ENCODE results near the gene C5orf52. TPM values are rescaled to one million over a fixed set of nuclear protein-coding genes. Genes with fewer than 3 reads are reported as not detected.
"Not testable (repeated sequence)": the region's sequence is repeated elsewhere in the genome, so short reads cannot be mapped to it uniquely, and the experiment has no call there.

Gene C5orf52
- total RNA-seq, 1 donor from 2014 or later = not detected

GRCh38 chr5:157687198-157687554 is 15.8 kb downstream of the C5orf52 start:
- Mint-ChIP-seq H3K27me3 (ENCODE audit: unreplicated experiment) (no peaks in the 10 kb centered on the region), H3K9me3 (ENCODE audit: unreplicated experiment) (no peaks in the 10 kb centered on the region), H3K4me3 (ENCODE audit: unreplicated experiment) (no peak overlapping the region), H3K36me3 (ENCODE audit: unreplicated experiment) (no peaks in the 10 kb centered on the region), H3K4me1 (ENCODE audit: unreplicated experiment) (no peaks in the 10 kb centered on the region), H3K27ac (ENCODE audit: unreplicated experiment) (no peak overlapping the region)
- DNase-seq (ENCODE audit: extremely low spot score, unreplicated experiment) = no peak
- no peak for TF ChIP-seq CTCF (IDR thresholded peaks at IDR 0.05)

- Mint-ChIP-seq H3K27ac (ENCODE audit: unreplicated experiment) (no peak overlapping the region), H3K9me3 (ENCODE audit: unreplicated experiment) (no peaks in the 10 kb centered on the region), H3K36me3 (ENCODE audit: unreplicated experiment) (no peaks in the 10 kb centered on the region), H3K27me3 (ENCODE audit: unreplicated experiment) (no peaks in the 10 kb centered on the region), H3K4me3 (ENCODE audit: unreplicated experiment) (no peak overlapping the region), H3K4me1 (ENCODE audit: unreplicated experiment) (no peaks in the 10 kb centered on the region)
- no peak for TF ChIP-seq CTCF (IDR thresholded peaks at IDR 0.05)
- peak; percentile 84 for DNase-seq (ENCODE audit: extremely low spot score, unreplicated experiment)
These were observed 18.8 kb downstream of the C5orf52 start for GRCh38 chr5:157689942-157690689.

- no peak for TF ChIP-seq CTCF (IDR thresholded peaks at IDR 0.05)
- Mint-ChIP-seq H3K4me3 (ENCODE audit: unreplicated experiment) (no peak overlapping the region), H3K4me1 (ENCODE audit: unreplicated experiment) (no peaks in the 10 kb centered on the region), H3K9me3 (ENCODE audit: unreplicated experiment) (no peaks in the 10 kb centered on the region), H3K27me3 (ENCODE audit: unreplicated experiment) (no peaks in the 10 kb centered on the region), H3K36me3 (ENCODE audit: unreplicated experiment) (no peaks in the 10 kb centered on the region), H3K27ac (ENCODE audit: unreplicated experiment) (no peak overlapping the region)
- peak; percentile 83 for DNase-seq (ENCODE audit: extremely low spot score, unreplicated experiment)
These were observed 19.5 kb downstream of the C5orf52 start for GRCh38 chr5:157690690-157691433.

GRCh38 chr5:157693816-157694215 is 22.5 kb downstream of the C5orf52 start:
- H3K9me3 Mint-ChIP-seq (ENCODE audit: unreplicated experiment); H3K27me3 Mint-ChIP-seq (ENCODE audit: unreplicated experiment); H3K36me3 Mint-ChIP-seq (ENCODE audit: unreplicated experiment); H3K4me3 Mint-ChIP-seq (ENCODE audit: unreplicated experiment); H3K27ac Mint-ChIP-seq (ENCODE audit: unreplicated experiment); H3K4me1 Mint-ChIP-seq (ENCODE audit: unreplicated experiment): not testable (repeated sequence)
- DNase-seq (ENCODE audit: extremely low spot score, unreplicated experiment) = peak; percentile 81

GRCh38 chr5:157696154-157696553 is 24.8 kb downstream of the C5orf52 start:
- H3K9me3 Mint-ChIP-seq (ENCODE audit: unreplicated experiment); H3K4me1 Mint-ChIP-seq (ENCODE audit: unreplicated experiment); DNase-seq (ENCODE audit: extremely low spot score, unreplicated experiment); H3K27me3 Mint-ChIP-seq (ENCODE audit: unreplicated experiment); H3K36me3 Mint-ChIP-seq (ENCODE audit: unreplicated experiment); H3K27ac Mint-ChIP-seq (ENCODE audit: unreplicated experiment); H3K4me3 Mint-ChIP-seq (ENCODE audit: unreplicated experiment): not testable (repeated sequence)

- not testable (repeated sequence) for H3K27me3 Mint-ChIP-seq (ENCODE audit: unreplicated experiment); H3K27ac Mint-ChIP-seq (ENCODE audit: unreplicated experiment); H3K36me3 Mint-ChIP-seq (ENCODE audit: unreplicated experiment); DNase-seq (ENCODE audit: extremely low spot score, unreplicated experiment); H3K9me3 Mint-ChIP-seq (ENCODE audit: unreplicated experiment); H3K4me1 Mint-ChIP-seq (ENCODE audit: unreplicated experiment); H3K4me3 Mint-ChIP-seq (ENCODE audit: unreplicated experiment)
These were observed 27.3 kb downstream of the C5orf52 start for GRCh38 chr5:157698674-157699073.

Measured in osteocyte (in vitro differentiated cells).